ENCODE results near the gene ESR1. TPM values are rescaled to one million over a fixed set of nuclear protein-coding genes. Genes with fewer than 3 reads are reported as not detected.

The ESR1 gene
- total RNA-seq, 4 donors from 2014 or later = 0.13 to 7.4 TPM; not detected in 2

DNA sequence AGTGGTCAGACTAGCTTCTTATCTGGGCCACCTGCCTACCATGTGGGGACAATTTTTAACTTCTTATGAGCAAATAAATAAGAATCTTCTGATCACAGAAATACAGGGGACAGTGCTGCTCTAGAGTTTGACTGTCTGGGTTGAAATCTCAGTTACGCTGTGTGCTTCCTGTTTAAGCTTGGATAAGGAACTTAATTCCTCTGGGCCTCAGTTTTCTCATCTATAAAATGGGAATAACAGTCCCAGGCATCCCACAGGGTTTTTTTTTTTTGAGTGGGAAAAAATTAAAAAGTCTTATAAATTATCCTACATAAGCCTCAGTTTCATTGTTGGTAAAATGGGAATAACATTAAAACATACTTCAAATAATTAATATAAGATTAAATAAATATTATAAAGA, 340.9 kb downstream of the ESR1 start:
- Histone ChIP-seq H3K36me3 (peaks cover 0 to 57% (median 0%) of the 10 kb centered on the region in 3 donors), H3K4me3 (no peak overlapping the region), H3K27ac (no peak overlapping the region), H3K27me3 (no peaks in the 10 kb centered on the region), H3K9me3 (no peaks in the 10 kb centered on the region), H3K4me1 (no peaks in the 10 kb centered on the region)
- DNase-seq = no peak
- no peak for TF ChIP-seq POLR2A (IDR thresholded peaks at IDR 0.05)
- TF ChIP-seq, protein P1, sequence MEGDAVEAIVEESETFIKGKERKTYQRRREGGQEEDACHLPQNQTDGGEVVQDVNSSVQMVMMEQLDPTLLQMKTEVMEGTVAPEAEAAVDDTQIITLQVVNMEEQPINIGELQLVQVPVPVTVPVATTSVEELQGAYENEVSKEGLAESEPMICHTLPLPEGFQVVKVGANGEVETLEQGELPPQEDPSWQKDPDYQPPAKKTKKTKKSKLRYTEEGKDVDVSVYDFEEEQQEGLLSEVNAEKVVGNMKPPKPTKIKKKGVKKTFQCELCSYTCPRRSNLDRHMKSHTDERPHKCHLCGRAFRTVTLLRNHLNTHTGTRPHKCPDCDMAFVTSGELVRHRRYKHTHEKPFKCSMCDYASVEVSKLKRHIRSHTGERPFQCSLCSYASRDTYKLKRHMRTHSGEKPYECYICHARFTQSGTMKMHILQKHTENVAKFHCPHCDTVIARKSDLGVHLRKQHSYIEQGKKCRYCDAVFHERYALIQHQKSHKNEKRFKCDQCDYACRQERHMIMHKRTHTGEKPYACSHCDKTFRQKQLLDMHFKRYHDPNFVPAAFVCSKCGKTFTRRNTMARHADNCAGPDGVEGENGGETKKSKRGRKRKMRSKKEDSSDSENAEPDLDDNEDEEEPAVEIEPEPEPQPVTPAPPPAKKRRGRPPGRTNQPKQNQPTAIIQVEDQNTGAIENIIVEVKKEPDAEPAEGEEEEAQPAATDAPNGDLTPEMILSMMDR (IDR thresholded peaks at IDR 0.05) = no peak

DNA sequence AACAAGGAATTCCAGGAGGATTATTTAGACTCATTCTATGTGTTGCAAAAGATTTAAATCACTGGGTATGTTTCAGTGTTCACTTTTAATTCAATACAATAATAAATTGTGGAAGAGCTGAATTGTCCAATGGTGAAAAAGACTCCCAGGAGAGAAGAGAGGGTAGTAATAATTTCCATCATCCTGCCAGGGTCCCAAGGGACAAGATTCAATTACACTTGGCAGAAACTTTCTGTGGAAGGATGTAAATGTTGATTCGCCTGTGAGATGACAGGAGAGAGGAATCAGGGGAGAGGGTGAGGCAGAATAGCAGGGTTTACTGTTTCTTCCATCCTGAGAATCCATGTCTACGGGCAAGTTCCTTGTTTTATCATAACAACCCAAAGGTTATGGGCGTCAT, 342.7 kb downstream of the ESR1 start:
- TF ChIP-seq, protein P1 (IDR thresholded peaks at IDR 0.05) = no peak
- no peak for TF ChIP-seq POLR2A (IDR thresholded peaks at IDR 0.05)
- no peak overlapping the region for H3K4me3 ChIP-seq
- DNase-seq = no peak
- H3K4me1 ChIP-seq = no peaks in the 10 kb centered on the region
- no peak overlapping the region for H3K27ac ChIP-seq
- no peaks in the 10 kb centered on the region for H3K9me3 ChIP-seq
- H3K36me3 ChIP-seq = peaks cover 0 to 69% (median 0%) of the 10 kb centered on the region in 3 donors
- H3K27me3 ChIP-seq = no peaks in the 10 kb centered on the region

DNA sequence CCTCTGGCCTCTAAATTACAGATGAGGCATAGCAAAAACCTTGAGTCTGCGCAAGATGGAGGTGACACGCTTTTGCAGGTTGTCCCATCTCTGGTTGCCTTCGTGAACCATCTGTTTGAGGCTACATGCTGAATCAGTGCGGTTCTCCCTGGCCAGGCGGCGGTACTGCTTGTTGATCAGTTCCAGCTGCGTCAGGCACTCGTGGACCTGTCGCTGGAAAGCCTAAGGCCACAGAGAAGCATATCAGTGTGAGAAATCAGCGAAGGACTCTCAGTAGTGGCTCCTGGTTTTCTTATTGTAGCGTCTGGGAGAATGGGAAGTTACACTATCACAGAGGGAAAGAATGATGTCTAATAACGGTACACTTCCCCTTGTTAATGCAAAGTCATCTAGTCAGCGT, 344.4 kb downstream of the ESR1 start:
- no peaks in the 10 kb centered on the region for H3K4me1 ChIP-seq
- H3K27ac ChIP-seq = no peak overlapping the region
- no peak for DNase-seq
- peaks cover 0 to 69% (median 0%) of the 10 kb centered on the region in 3 donors for H3K36me3 ChIP-seq
- no peaks in the 10 kb centered on the region for H3K9me3 ChIP-seq
- no peaks in the 10 kb centered on the region for H3K27me3 ChIP-seq
- TF ChIP-seq, protein P1 (IDR thresholded peaks at IDR 0.05) = no peak
- TF ChIP-seq POLR2A (IDR thresholded peaks at IDR 0.05) = no peak
- H3K4me3 ChIP-seq = no peak overlapping the region

DNA sequence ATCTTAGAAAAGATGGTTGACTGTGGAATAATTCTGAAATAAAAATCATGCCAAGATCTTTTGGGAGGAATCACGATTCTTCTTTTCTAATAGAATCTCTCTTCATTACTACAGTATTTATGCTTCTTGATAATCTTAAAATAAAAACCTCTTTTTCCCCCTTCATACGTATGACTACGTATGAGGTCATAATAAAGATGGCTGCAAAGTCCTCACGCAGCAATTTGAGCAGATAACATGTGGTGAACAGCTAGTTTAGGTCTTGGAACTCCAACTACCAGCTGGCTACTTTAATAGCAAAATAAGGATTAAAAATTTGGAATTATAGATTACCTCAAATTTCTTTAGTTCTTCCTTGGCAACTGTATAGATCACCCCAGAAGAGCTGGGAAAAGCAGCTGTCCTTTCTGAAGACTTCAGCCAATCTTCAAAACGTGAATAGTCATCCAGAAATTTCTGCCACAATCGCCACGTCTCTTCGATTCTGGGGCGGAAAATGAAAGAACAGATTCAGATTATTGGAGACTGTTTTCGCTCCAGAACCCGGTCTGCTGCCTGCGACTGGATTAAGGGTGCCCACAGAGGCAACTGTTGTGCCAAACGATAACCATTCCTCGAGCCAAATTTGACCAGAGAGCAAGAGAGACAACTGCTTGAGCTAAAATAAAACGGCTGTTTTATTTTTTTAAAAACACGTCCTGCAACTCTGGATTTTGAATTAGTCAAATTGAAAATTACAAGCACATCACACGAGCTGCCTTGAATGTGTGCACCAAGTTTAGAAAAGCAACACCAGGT, 347.3 kb downstream of the ESR1 start:
- Histone ChIP-seq H3K27ac (no peak overlapping the region), H3K36me3 (peaks cover 0 to 45% (median 0%) of the 10 kb centered on the region in 3 donors), H3K9me3 (no peaks in the 10 kb centered on the region), H3K27me3 (no peaks in the 10 kb centered on the region), H3K4me1 (no peaks in the 10 kb centered on the region), H3K4me3 (no peak overlapping the region)
- no peak for DNase-seq
- TF ChIP-seq, protein P1 (IDR thresholded peaks at IDR 0.05) = no peak
- no peak for TF ChIP-seq POLR2A (IDR thresholded peaks at IDR 0.05)

DNA sequence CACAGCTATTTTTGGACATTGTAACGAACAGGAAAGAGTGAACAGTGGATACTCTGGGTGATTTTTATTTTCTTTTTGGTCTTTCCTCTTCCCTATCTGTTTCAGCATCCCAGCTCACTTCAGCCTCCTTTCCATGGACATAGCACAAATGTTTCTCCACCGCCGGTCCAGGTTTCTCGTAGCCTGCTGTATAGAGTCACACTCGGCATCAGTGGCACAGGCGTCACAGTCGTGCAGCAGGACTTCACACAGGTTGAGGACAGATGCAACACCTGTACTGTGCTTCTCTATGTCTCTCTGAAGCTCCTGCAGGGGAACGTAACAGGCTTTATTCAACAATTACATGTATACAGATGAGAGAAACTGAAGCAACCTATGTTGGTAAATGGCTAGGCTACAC, 348.3 kb downstream of the ESR1 start:
- no peak for TF ChIP-seq POLR2A (IDR thresholded peaks at IDR 0.05)
- TF ChIP-seq, protein P1 (IDR thresholded peaks at IDR 0.05) = no peak
- Histone ChIP-seq H3K4me1 (no peaks in the 10 kb centered on the region), H3K4me3 (no peak overlapping the region), H3K27me3 (no peaks in the 10 kb centered on the region), H3K36me3 (peaks cover 0 to 35% (median 0%) of the 10 kb centered on the region in 3 donors), H3K9me3 (no peaks in the 10 kb centered on the region), H3K27ac (no peak overlapping the region)
- no peak for DNase-seq
